GM12878 (cell line): ENCODE measurements around the gene ACSS1. TPM values are rescaled to one million over a fixed set of nuclear protein-coding genes. Genes with fewer than 3 reads are reported as not detected.
A peak's percentile ranks its signal among the peaks of the same experiment; 100 is the strongest.

Experiments used
- ATAC-seq: fragments of 200-7000 bp; cut with Tn5 transposase; 3 replicates; pipeline ENCODE4 v1.9.1; 2020; ENCODE audit warnings: mild to moderate bottlenecking, moderate library complexity
- BruUV-seq: library from RNA; stranded (reverse); fragments of 400-500 nt; replicated peaks from 2 replicates; lab custom pipeline; 2021; lab: Mats Ljungman, UMichigan
- CTCF ChIA-PET: fragments of 300-600 bp; sonication (Branson Sonifier 250); formaldehyde crosslinking; extraction: SDS; loops from one replicate; lab custom pipeline; 2021; ENCODE audit warnings: inconsistent platforms; lab: Yijun Ruan, JAX
- POLR2A ChIA-PET: fragments of 350-600 bp; formaldehyde crosslinking; extraction: SDS; loops from one replicate; lab custom pipeline; 2021; ENCODE audit warnings: inconsistent platforms; lab: Charles Lee
- RAD21 ChIA-PET: fragments of 300-600 bp; sonication (Branson Sonifier 250); formaldehyde crosslinking; loops from one replicate; lab custom pipeline; 2023; ENCODE audit warnings: antibody characterized with exemption; ENCODE audit not compliant: unreplicated experiment; lab: Charles Lee
- SMC1A ChIA-PET: fragments of 300-600 bp; sonication (Branson Sonifier 250); formaldehyde crosslinking; loops from one replicate; lab custom pipeline; 2023; ENCODE audit not compliant: unreplicated experiment, uncharacterized antibody; lab: Charles Lee
- DNase-seq: peaks from one replicate; pipeline ENCODE4 v3.0.0-alpha.2; 2011; ENCODE audit warnings: low read depth, low spot score
- FAIRE-seq: peaks from 3 replicates; lab custom pipeline; 2011; peaks lifted over from hg19 to GRCh38; lab: Jason Lieb, UNC
- H2AFZ ChIP-seq: 2 replicates; pipeline ENCODE4 v1.6.0; 2011; ENCODE audit warnings: low read depth, low read length, control low read depth; ENCODE audit not compliant: control insufficient read depth
- H3K27ac ChIP-seq: 2 replicates; pipeline ENCODE4 v1.5.1; 2011; ENCODE audit warnings: control low read depth; ENCODE audit not compliant: control insufficient read depth, insufficient read depth
- H3K27me3 ChIP-seq, 2 experiments: replicated peaks in 1 of 2; 2 replicates each; pipeline versions ENCODE4 v1.6.0 to v1.6.1; 2011; ENCODE audit warnings: low read length in 1 of 2; ENCODE audit not compliant: control insufficient read depth in 2 of 2, insufficient read depth in 2 of 2
- H3K36me3 ChIP-seq, 2 experiments: 2 replicates each; pipeline ENCODE4 v1.5.1; 2011; ENCODE audit warnings: low read length in 1 of 2; ENCODE audit not compliant: control insufficient read depth in 2 of 2, insufficient read depth in 2 of 2
- H3K4me1 ChIP-seq: 2 replicates; pipeline ENCODE4 v1.6.1; 2011; ENCODE audit warnings: mild to moderate bottlenecking, low read length, moderate library complexity, mixed read lengths; ENCODE audit not compliant: control insufficient read depth, insufficient read depth
- H3K4me2 ChIP-seq: 2 replicates; pipeline ENCODE4 v1.6.0; 2011; ENCODE audit warnings: control low read depth; ENCODE audit not compliant: control insufficient read depth, insufficient read depth
- H3K4me3 ChIP-seq: fragments of 200-600 bp; sonication (generic); 2 replicates; pipeline ENCODE4 v1.5.1; 2016
- H3K79me2 ChIP-seq: 2 replicates; pipeline ENCODE4 v1.6.0; 2011; ENCODE audit warnings: low read length; ENCODE audit not compliant: control insufficient read depth, insufficient read depth
- H3K9ac ChIP-seq: 2 replicates; pipeline ENCODE4 v1.8.0; 2011; ENCODE audit warnings: low read length, control low read depth, mixed read lengths; ENCODE audit not compliant: control insufficient read depth, insufficient read depth
- H3K9me3 ChIP-seq: replicated peaks from 3 replicates; pipeline ENCODE4 v1.5.1; 2011; ENCODE audit warnings: mild to moderate bottlenecking, low read length; ENCODE audit not compliant: control insufficient read depth, insufficient read depth
- H4K20me1 ChIP-seq: 2 replicates; pipeline ENCODE4 v1.6.0; 2011; ENCODE audit not compliant: control insufficient read depth, insufficient read depth
- FOS ChIP-seq: IDR thresholded peaks from 3 replicates; pipeline ENCODE4 v1.6.1; 2011; ENCODE audit warnings: borderline replicate concordance; ENCODE audit not compliant: insufficient read length; ENCODE audit errors: extremely low read depth
- MYB ChIP-seq: fragments of 150-350 bp; IDR thresholded peaks from 2 replicates; pipeline ENCODE4 v1.6.1; 2014; ENCODE audit warnings: mild to moderate bottlenecking, low read depth, low read length, borderline replicate concordance
- SIX5 ChIP-seq: IDR thresholded peaks from 2 replicates; pipeline ENCODE4 v1.6.1; 2011; ENCODE audit warnings: mild to moderate bottlenecking, low read depth, low read length, moderate library complexity; ENCODE audit not compliant: severe bottlenecking
- SMARCA5 ChIP-seq: fragments of 450-650 bp; IDR thresholded peaks from 2 replicates; pipeline ENCODE4 v1.6.1; 2017; ENCODE audit warnings: mild to moderate bottlenecking
- ZNF217 ChIP-seq: fragments of 450-650 bp; IDR thresholded peaks from 2 replicates; pipeline ENCODE4 v1.6.1; 2017; ENCODE audit warnings: antibody characterized with exemption, mild to moderate bottlenecking
- ZZZ3 ChIP-seq: IDR thresholded peaks from 2 replicates; pipeline ENCODE4 v1.6.1; 2011; ENCODE audit warnings: low read depth; ENCODE audit not compliant: control insufficient read depth, insufficient read length
- WGBS: methylation state at CpG from one replicate; pipeline ENCODE4 v1.1.6; 2016; ENCODE audit warnings: low lambda C conversion rate; ENCODE audit not compliant: insufficient replicate concordance, insufficient coverage; ENCODE audit errors: missing lambda C conversion rate; 5-methylcytosine and 5-hydroxymethylcytosine counted together
- in situ Hi-C: fragments of 300-500 bp; cut with MboI; formaldehyde crosslinking; loops from 9 replicates; pipeline ENCODE4 v1.14.3; 2018; ENCODE audit warnings: mixed read lengths
- intact Hi-C: fragments of 100-400 bp; cut with micrococcal nuclease; formaldehyde crosslinking; loops from one replicate; pipeline ENCODE4 v1.14.2; 2022; ENCODE audit not compliant: unreplicated experiment
- polyA plus RNA-seq, 11 experiments: library from polyadenylated mRNA; depleted of rRNA in 4 of 11; unstranded in 6 of 11; stranded (reverse) in 5 of 11; fragments of >200 nt; fragmentation: Nextera tagmentation in 4 of 11; fragmentation: Illumina TruSeq in 1 of 11; extraction: Ambion mirVana in 4 of 11; extraction: Trizol in 1 of 11; gene quantifications; 1 replicate in 1 of 11; 2 replicates in 10 of 11; pipeline versions ENCODE4 v1.2.1 to v1.2.3, GENCODE V29; 2011 to 2016; ENCODE audit warnings: inconsistent platforms in 2 of 11, missing spikeins in 2 of 11, low read depth in 1 of 11
- total RNA-seq, 4 experiments: library from RNA; depleted of rRNA in 3 of 4; stranded (reverse); fragments of >200 nt in 3 of 4; fragmentation: Illumina TruSeq in 1 of 4; extraction: Trizol in 1 of 4; gene quantifications; 2 replicates each; pipeline versions ENCODE4 v1.2.1 to v1.2.3, GENCODE V29; 2013 to 2021

The ACSS1 gene
- total and polyA plus RNA-seq, 10 of the 15 experiments (the other 5 are each of a cell fraction or from before 2014, with no cell fraction given) = 1.3 to 44.9 (median 31.1) TPM

DNA sequence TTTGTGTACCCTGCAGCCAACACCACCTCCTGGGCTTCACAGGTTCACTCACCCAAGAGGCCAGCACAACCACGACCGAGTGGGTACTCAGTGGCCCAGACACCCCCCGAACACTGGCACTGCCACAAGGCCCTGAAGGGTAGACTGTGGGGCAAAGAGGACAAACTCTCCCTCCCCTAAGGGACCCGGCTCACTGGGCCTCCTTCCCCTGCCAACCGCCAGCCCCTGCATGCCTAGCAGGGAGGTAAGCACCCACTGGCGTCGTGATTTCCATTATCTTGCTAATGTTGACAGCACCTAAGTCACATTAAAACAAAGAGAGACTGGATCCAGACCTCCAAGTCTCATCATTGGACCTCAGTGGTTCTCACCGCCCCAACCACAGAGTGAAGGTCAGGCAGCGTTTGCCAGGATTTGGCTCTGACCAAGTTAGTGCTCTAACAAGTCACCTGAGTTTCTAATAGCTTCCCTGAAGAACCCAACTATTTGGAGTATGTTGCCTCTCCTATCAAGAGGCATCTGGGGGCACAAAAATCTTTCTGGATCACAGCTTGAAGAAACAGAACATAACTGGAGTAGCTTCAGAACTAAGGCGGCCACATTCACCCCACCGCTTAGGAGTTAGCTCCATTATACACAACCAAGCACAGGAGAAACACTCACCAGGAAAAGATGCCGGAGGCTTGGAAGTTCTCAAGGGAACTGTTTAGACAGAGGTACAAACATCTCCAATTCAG, 51.3 kb downstream of the ACSS1 start:
- POLR2A ChIA-PET = no interaction called here
- FAIRE-seq = no peak
- intact Hi-C loops = no loop called here
- Histone ChIP-seq H3K4me2 (no peak overlapping the region), H4K20me1 (no peaks in the 10 kb centered on the region), H3K4me1 (no peaks in the 10 kb centered on the region), H3K9me3 (no peaks in the 10 kb centered on the region), H2AFZ (no peak overlapping the region), H3K27me3 (no peaks in the 10 kb centered on the region)
- no peak for ATAC-seq
- DNase-seq = no peak
- TF ChIP-seq MYB = no peak
- no peak for TF ChIP-seq SIX5
- TF ChIP-seq, all 136 proteins: peak for 0
- TSS peak; percentile 75 for BruUV-seq
- ChIA-PET SMC1A (interaction anchor here (1.1 kb wide), 1 partner anchor 13 kb away, joined by 3 read pairs; no protein-coding TSS in a partner anchor), RAD21 (interaction anchor here (1.4 kb wide), 1 partner anchor 59 kb away, joined by 3 read pairs; no protein-coding TSS in a partner anchor), CTCF (interaction anchor here (0.7 to 3.0 kb wide), 3 partner anchors 13 to 172 kb away, joined by 3 to 9 read pairs (median 3); partner anchors contain the start of gene ACSS1)
- 82% methylated on average over 12 of the region's 12 CpGs for WGBS
- H3K27ac ChIP-seq = no peak overlapping the region
- peaks cover 6 to 13% of the 10 kb centered on the region in 2 experiments; a peak in 3 of 4 replicates for H3K36me3 ChIP-seq
- in situ Hi-C loops = no loop called here
- H3K79me2 ChIP-seq = no peaks in the 10 kb centered on the region
- H3K4me3 ChIP-seq = no peak overlapping the region
- H3K9ac ChIP-seq = no peak overlapping the region

DNA sequence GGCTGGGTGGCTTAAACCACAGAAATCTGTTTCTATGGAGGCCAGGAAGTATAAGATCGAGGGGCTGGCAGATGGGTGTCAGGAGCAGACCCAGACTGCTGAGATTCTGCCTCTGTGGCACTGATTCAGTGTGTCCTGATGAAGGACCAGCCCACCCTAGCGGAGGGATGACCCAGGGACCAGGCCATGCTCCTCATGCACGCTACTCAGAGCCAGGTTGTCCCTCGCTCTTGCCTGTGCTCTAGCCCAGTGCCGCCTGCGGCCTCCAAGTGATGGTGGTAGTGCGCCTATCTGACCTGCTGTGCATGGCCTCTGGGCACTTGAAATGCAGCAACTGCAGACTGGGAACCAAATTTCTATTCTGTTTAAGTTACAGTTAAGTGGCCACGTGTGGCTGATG, 52.3 kb downstream of the ACSS1 start:
- no peak overlapping the region for H3K4me3 ChIP-seq
- no peak overlapping the region for H3K27ac ChIP-seq
- H3K79me2 ChIP-seq = no peaks in the 10 kb centered on the region
- DNase-seq (no peak), ATAC-seq (no peak), FAIRE-seq (no peak)
- ChIA-PET POLR2A (no interaction called here), CTCF (interaction anchor here (1.1 kb wide), 1 partner anchor 53 kb away, joined by 3 read pairs; the partner anchor contains the start of gene ACSS1), SMC1A (interaction anchor here (1.1 kb wide), 1 partner anchor 12 kb away, joined by 3 read pairs; no protein-coding TSS in a partner anchor), RAD21 (no interaction called here)
- WGBS = 87% methylated on average over 8 of the region's 8 CpGs
- TF ChIP-seq ZNF217 = no peak
- no peak for TF ChIP-seq SMARCA5
- TF ChIP-seq FOS = no peak
- TF ChIP-seq ZZZ3 = no peak
- no peak overlapping the region for H2AFZ ChIP-seq
- H4K20me1 ChIP-seq = no peaks in the 10 kb centered on the region
- no peak overlapping the region for H3K4me2 ChIP-seq
- no peaks in the 10 kb centered on the region for H3K27me3 ChIP-seq
- H3K9ac ChIP-seq = no peak overlapping the region
- H3K36me3 ChIP-seq = peaks cover 6 to 11% of the 10 kb centered on the region in 2 experiments; a peak in 3 of 4 replicates
- H3K4me1 ChIP-seq = no peaks in the 10 kb centered on the region
- intact Hi-C loops = no loop called here
- H3K9me3 ChIP-seq = no peaks in the 10 kb centered on the region
- no TSS peak for BruUV-seq
- in situ Hi-C loops = no loop called here
